SK-N-SH (cell line): ENCODE results near the gene NEGR1. TPM values are rescaled to one million over a fixed set of nuclear protein-coding genes. Genes with fewer than 3 reads are reported as not detected.
A peak's percentile ranks its signal among the peaks of the same experiment; 100 is the strongest.

Experiments
- CTCF ChIA-PET: fragments of 300-600, 350-600 bp; formaldehyde crosslinking; extraction: SDS; loops from one replicate; lab custom pipeline; 2021; lab: Yijun Ruan, JAX
- POLR2A ChIA-PET: fragments of 350-600 bp; sonication (Branson Sonifier 250); formaldehyde crosslinking; extraction: SDS; loops from one replicate; lab custom pipeline; 2020; ENCODE audit warnings: antibody characterized with exemption, inconsistent platforms; lab: Yijun Ruan, JAX
- DNase-seq: peaks from one replicate; pipeline ENCODE4 v3.0.0; 2012
- H2AFZ ChIP-seq: fragments of 200-600 bp; sonication (generic); 2 replicates; pipeline ENCODE4 v1.8.1; 2016; ENCODE audit warnings: antibody characterized with exemption, mild to moderate bottlenecking, low read depth
- H3F3A ChIP-seq: fragments of 200-600 bp; sonication (generic); replicated peaks from 2 replicates; pipeline ENCODE3; 2016; ENCODE audit warnings: antibody characterized with exemption, mild to moderate bottlenecking; ENCODE audit not compliant: insufficient read depth
- H3K27ac ChIP-seq, 2 experiments: fragments of 200-500 bp in 1 of 2; fragments of 200-600 bp in 1 of 2; sonication (Bioruptor generic) in 1 of 2; sonication (generic), shearing (Covaris generic) in 1 of 2; 2 replicates each; pipeline versions ENCODE4 v1.5.1 to v1.6.1; 2014 to 2016; ENCODE audit warnings: low read depth in 2 of 2, inconsistent platforms in 1 of 2, low read length in 1 of 2, mild to moderate bottlenecking in 1 of 2, mixed read lengths in 1 of 2
- H3K27me3 ChIP-seq: fragments of 200-600 bp; sonication (generic), shearing (Covaris generic); 2 replicates; pipeline ENCODE4 v1.6.1; 2016; ENCODE audit warnings: mixed run types; ENCODE audit not compliant: insufficient read depth
- H3K36me3 ChIP-seq, 2 experiments: fragments of 200-500 bp in 1 of 2; fragments of 200-600 bp in 1 of 2; sonication (Bioruptor generic) in 1 of 2; sonication (generic) in 1 of 2; replicated peaks in 1 of 2; 2 replicates each; pipeline versions ENCODE3 to v1.5.1; 2014 to 2016; ENCODE audit warnings: low read length in 1 of 2, mild to moderate bottlenecking in 1 of 2; ENCODE audit not compliant: insufficient read depth in 2 of 2, control insufficient read depth in 1 of 2
- H3K4me1 ChIP-seq, 2 experiments: fragments of 200-500 bp in 1 of 2; fragments of 200-600 bp in 1 of 2; sonication (Bioruptor generic) in 1 of 2; sonication (generic), shearing (Covaris generic) in 1 of 2; 2 replicates each; pipeline versions ENCODE4 v1.5.1 to v1.6.1; 2014 to 2016; ENCODE audit warnings: low read depth in 1 of 2, low read length in 1 of 2, mixed run types in 1 of 2; ENCODE audit not compliant: insufficient read depth in 2 of 2, control insufficient read depth in 1 of 2
- H3K4me2 ChIP-seq: fragments of 200-600 bp; sonication (generic), shearing (Covaris generic); 2 replicates; pipeline ENCODE4 v1.6.1; 2017; ENCODE audit warnings: mixed run types
- H3K4me3 ChIP-seq, 2 experiments: fragments of 200-500 bp in 1 of 2; fragments of 200-600 bp in 1 of 2; sonication (Bioruptor generic) in 1 of 2; sonication (generic), shearing (Covaris generic) in 1 of 2; 2 replicates each; pipeline versions ENCODE4 v1.5.1 to v1.8.1; 2014 to 2016; ENCODE audit warnings: low read depth in 2 of 2, inconsistent platforms in 1 of 2, low read length in 1 of 2, mild to moderate bottlenecking in 1 of 2, mixed read lengths in 1 of 2, moderate library complexity in 1 of 2
- H3K79me2 ChIP-seq: fragments of 200-600 bp; sonication (generic); 2 replicates; pipeline ENCODE4 v1.8.1; 2017; ENCODE audit warnings: mild to moderate bottlenecking; ENCODE audit not compliant: insufficient read depth
- H3K9ac ChIP-seq: fragments of 200-600 bp; sonication (generic); 2 replicates; pipeline ENCODE4 v1.6.1; 2017; ENCODE audit warnings: mixed run types
- H3K9me2 ChIP-seq: fragments of 200-600 bp; sonication (generic); 2 replicates; pipeline ENCODE4 v1.6.1; 2017; ENCODE audit warnings: mixed run types
- H3K9me3 ChIP-seq: fragments of 200-600 bp; sonication (generic); 2 replicates; pipeline ENCODE4 v1.6.1; 2017; ENCODE audit warnings: mixed run types, mild to moderate bottlenecking, moderate library complexity
- H4K20me1 ChIP-seq: fragments of 200-600 bp; sonication (generic); 2 replicates; pipeline ENCODE4 v1.6.1; 2017; ENCODE audit warnings: mild to moderate bottlenecking, mixed run types; ENCODE audit not compliant: insufficient read depth
- CHD2 ChIP-seq: fragments of 150-350 bp; IDR thresholded peaks from 2 replicates; pipeline ENCODE4 v1.6.1; 2018; ENCODE audit warnings: low read length; ENCODE audit not compliant: partially characterized antibody
- ELF1 ChIP-seq: IDR thresholded peaks from 2 replicates; pipeline ENCODE4 v1.4.0; 2012
- EP300 ChIP-seq, 2 experiments: IDR thresholded peaks; 2 replicates each; pipeline versions ENCODE4 v1.4.0 to v1.6.1; 2012; ENCODE audit warnings: borderline replicate concordance in 1 of 2, low read depth in 1 of 2, low read length in 1 of 2
- EZH2phosphoT487 ChIP-seq: fragments of 200-600 bp; sonication (generic); IDR thresholded peaks from 2 replicates; pipeline ENCODE4 v1.6.1; 2017; ENCODE audit warnings: low read depth, mixed run types, mild to moderate bottlenecking, antibody characterized with exemption, moderate library complexity, borderline replicate concordance
- FOXM1 ChIP-seq: IDR thresholded peaks from 2 replicates; pipeline ENCODE4 v1.4.0; 2012; ENCODE audit warnings: low read depth, mild to moderate bottlenecking
- GABPA ChIP-seq: IDR thresholded peaks from 2 replicates; pipeline ENCODE4 v1.4.0; 2012; ENCODE audit warnings: low read depth, mild to moderate bottlenecking
- GATA2 ChIP-seq: sonication (generic); formaldehyde crosslinking; IDR thresholded peaks from 2 replicates; pipeline ENCODE4 v1.5.0; 2020; ENCODE audit warnings: mild to moderate bottlenecking, missing genetic modification reagents
- JUND ChIP-seq: IDR thresholded peaks from 2 replicates; pipeline ENCODE4 v1.4.0; 2012
- MEF2A ChIP-seq: IDR thresholded peaks from 2 replicates; pipeline ENCODE4 v1.4.0; 2012; ENCODE audit warnings: low read depth, borderline replicate concordance
- MXI1 ChIP-seq: IDR thresholded peaks from 2 replicates; pipeline ENCODE4 v1.6.1; 2012; ENCODE audit warnings: mild to moderate bottlenecking, low read depth, low read length, improper control_type of control experiment
- POLR2AphosphoS5 ChIP-seq: IDR thresholded peaks from 2 replicates; pipeline ENCODE4 v1.6.1; 2012; ENCODE audit warnings: low read depth, low read length
- RCOR1 ChIP-seq: fragments of 150-350 bp; IDR thresholded peaks from 2 replicates; pipeline ENCODE4 v1.6.1; 2017; ENCODE audit warnings: antibody characterized with exemption, low read length
- RFX5 ChIP-seq: IDR thresholded peaks from 2 replicates; pipeline ENCODE4 v1.6.1; 2012; ENCODE audit warnings: mild to moderate bottlenecking, improper control_type of control experiment, low read length
- TAF1 ChIP-seq: IDR thresholded peaks from 2 replicates; pipeline ENCODE4 v1.6.1; 2012; ENCODE audit warnings: low read depth, mild to moderate bottlenecking, low read length, moderate library complexity, borderline replicate concordance
- TCF12 ChIP-seq: IDR thresholded peaks from 2 replicates; pipeline ENCODE4 v1.4.0; 2012
- TEAD4 ChIP-seq: IDR thresholded peaks from 2 replicates; pipeline ENCODE4 v1.4.0; 2012; ENCODE audit warnings: mild to moderate bottlenecking, borderline replicate concordance; ENCODE audit not compliant: insufficient read depth
- YY1 ChIP-seq: IDR thresholded peaks from 2 replicates; pipeline ENCODE4 v1.4.0; 2012; ENCODE audit warnings: low read depth, mild to moderate bottlenecking
- WGBS: methylation state at CpG from one replicate; pipeline ENCODE4 v1.1.6; 2017; ENCODE audit warnings: low lambda C conversion rate; 5-methylcytosine and 5-hydroxymethylcytosine counted together
- polyA plus RNA-seq, 3 experiments: library from polyadenylated mRNA; depleted of rRNA; stranded (reverse); fragments of >200 nt; gene quantifications; 2 replicates each; pipeline ENCODE4 v1.2.3, GENCODE V29; 2012
- TF ChIP-seq, protein P1 (sequence below): IDR thresholded peaks from 2 replicates; pipeline ENCODE4; 2012
- TF ChIP-seq, protein P2 (sequence below): fragments of 150-350 bp; IDR thresholded peaks from 2 replicates; pipeline ENCODE4 v1.6.1; 2016; ENCODE audit warnings: mild to moderate bottlenecking, low read depth, low read length
- TF ChIP-seq, protein P3 (sequence below): IDR thresholded peaks from 2 replicates; pipeline ENCODE4 v1.4.0; 2012; ENCODE audit warnings: low read depth

The NEGR1 gene
- polyA plus RNA-seq, 1 of the 3 experiments (the other 2 are of a cell fraction), result 0.21 TPM

DNA sequence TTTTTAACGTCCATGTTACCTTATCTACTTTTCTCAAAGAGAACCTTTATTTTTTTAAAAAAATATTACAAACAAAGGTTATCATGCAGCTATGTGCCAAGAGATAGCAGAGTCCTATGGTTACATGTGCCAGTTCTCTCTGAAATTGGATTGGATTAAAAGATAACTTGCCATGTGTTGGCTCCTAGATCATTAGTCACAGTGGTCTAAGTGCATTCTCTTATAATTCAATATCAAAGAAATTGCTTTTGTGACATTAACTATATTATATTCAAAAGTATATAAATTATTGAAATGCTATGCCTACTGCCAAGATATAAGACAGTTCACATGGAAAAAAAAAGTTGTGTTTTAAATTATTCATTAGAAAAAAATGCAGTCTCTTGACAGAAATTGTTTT lies 494.2 kb downstream of the NEGR1 start:
- peak; percentile 57 for DNase-seq
- Histone ChIP-seq H3K27ac (peak overlapping the region in 1 of 2 experiments; percentile 74; a peak in 1 of 4 replicates), H3K9me2 (no peaks in the 10 kb centered on the region), H3K36me3 (no peaks in the 10 kb centered on the region), H3K9me3 (no peaks in the 10 kb centered on the region), H3K4me2 (no peak overlapping the region), H3K27me3 (no peaks in the 10 kb centered on the region), H3K9ac (no peak overlapping the region), H3K4me3 (no peak overlapping the region), H3K79me2 (no peaks in the 10 kb centered on the region), H3K4me1 (peaks cover 0 to 9% of the 10 kb centered on the region in 2 experiments; a peak in 2 of 4 replicates), H2AFZ (no peak overlapping the region), H3F3A (no peaks in the 10 kb centered on the region), H4K20me1 (no peaks in the 10 kb centered on the region)
- ChIA-PET POLR2A (no interaction called here), CTCF (interaction anchor here (0.7 kb wide), 1 partner anchor 71 kb away, joined by 3 read pairs; no protein-coding TSS in a partner anchor)
- TF ChIP-seq MEF2A (no peak), FOXM1 (no peak), TCF12 (peak; percentile 17; the same call in 1 of the 2 replicates), CHD2 (peak; percentile 80), GATA2 (CRISPR knock-in tag) (peak; percentile 89), EP300 (IDR thresholded peaks at IDR 0.05; ENCODE audit: borderline replicate concordance in 1 of 2, low read depth in 1 of 2, low read length in 1 of 2) (peak in 1 of 2 experiments; percentile 89; a peak in 2 of 4 replicates), TEAD4 (no peak), POLR2AphosphoS5 (no peak), GABPA (no peak), MXI1 (peak; percentile 64), RCOR1 (peak; percentile 92), JUND (no peak), EZH2phosphoT487 (no peak)
- TF ChIP-seq, protein P1, sequence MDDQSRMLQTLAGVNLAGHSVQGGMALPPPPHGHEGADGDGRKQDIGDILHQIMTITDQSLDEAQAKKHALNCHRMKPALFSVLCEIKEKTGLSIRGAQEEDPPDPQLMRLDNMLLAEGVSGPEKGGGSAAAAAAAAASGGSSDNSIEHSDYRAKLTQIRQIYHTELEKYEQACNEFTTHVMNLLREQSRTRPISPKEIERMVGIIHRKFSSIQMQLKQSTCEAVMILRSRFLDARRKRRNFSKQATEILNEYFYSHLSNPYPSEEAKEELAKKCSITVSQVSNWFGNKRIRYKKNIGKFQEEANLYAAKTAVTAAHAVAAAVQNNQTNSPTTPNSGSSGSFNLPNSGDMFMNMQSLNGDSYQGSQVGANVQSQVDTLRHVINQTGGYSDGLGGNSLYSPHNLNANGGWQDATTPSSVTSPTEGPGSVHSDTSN, result no peak
- TF ChIP-seq, protein P2, sequence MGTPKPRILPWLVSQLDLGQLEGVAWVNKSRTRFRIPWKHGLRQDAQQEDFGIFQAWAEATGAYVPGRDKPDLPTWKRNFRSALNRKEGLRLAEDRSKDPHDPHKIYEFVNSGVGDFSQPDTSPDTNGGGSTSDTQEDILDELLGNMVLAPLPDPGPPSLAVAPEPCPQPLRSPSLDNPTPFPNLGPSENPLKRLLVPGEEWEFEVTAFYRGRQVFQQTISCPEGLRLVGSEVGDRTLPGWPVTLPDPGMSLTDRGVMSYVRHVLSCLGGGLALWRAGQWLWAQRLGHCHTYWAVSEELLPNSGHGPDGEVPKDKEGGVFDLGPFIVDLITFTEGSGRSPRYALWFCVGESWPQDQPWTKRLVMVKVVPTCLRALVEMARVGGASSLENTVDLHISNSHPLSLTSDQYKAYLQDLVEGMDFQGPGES, result no peak
- 2% methylated on average over 1 of the region's 1 CpG for WGBS

DNA sequence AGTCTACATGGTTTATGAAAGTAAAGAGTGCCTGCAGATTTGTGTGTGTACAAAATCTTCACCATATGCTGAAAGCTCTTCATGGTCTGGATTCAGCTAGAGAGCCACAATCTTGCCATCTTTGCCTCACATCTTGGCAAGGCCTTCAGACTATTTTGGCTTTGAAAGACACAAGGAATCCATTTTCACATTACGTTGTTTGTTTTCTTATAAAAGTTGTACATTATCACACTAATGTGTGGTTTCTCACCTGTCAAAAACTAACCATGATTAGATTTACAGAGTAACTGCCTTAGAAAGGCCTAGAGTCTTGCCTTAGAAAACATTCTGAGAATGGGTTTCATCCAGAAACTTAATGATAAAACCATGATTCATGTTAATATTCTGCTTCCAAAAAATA lies 494.6 kb downstream of the NEGR1 start:
- Histone ChIP-seq H3K4me3 (no peak overlapping the region), H3F3A (no peaks in the 10 kb centered on the region)

More for the DNA sequence above, 494.6 kb downstream of the NEGR1 start:
- Histone ChIP-seq H4K20me1 (no peaks in the 10 kb centered on the region), H3K36me3 (no peaks in the 10 kb centered on the region), H3K4me2 (no peak overlapping the region), H3K9ac (no peak overlapping the region), H3K27ac (peak overlapping the region in 1 of 2 experiments; percentile 74; a peak in 2 of 4 replicates), H2AFZ (no peak overlapping the region), H3K79me2 (no peaks in the 10 kb centered on the region), H3K9me2 (no peaks in the 10 kb centered on the region), H3K4me1 (peaks cover 0 to 9% of the 10 kb centered on the region in 2 experiments; a peak in 2 of 4 replicates), H3K27me3 (no peaks in the 10 kb centered on the region), H3K9me3 (no peaks in the 10 kb centered on the region)
- ChIA-PET CTCF (interaction anchor here (0.7 kb wide), 1 partner anchor 70 kb away, joined by 3 read pairs; no protein-coding TSS in a partner anchor), POLR2A (no interaction called here)
- DNase-seq, result peak; percentile 4
- TF ChIP-seq TEAD4 (no peak), EP300 (IDR thresholded peaks at IDR 0.05; ENCODE audit: borderline replicate concordance in 1 of 2, low read depth in 1 of 2, low read length in 1 of 2) (no peak), GATA2 (CRISPR knock-in tag) (no peak), RFX5 (no peak), TAF1 (no peak), YY1 (no peak), ELF1 (no peak), FOXM1 (no peak)
- TF ChIP-seq, protein P3, sequence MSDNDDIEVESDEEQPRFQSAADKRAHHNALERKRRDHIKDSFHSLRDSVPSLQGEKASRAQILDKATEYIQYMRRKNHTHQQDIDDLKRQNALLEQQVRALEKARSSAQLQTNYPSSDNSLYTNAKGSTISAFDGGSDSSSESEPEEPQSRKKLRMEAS, result no peak
- WGBS, result 6% methylated on average over 1 of the region's 1 CpG
